ENCODE measurements around the gene SORCS2. TPM values are rescaled to one million over a fixed set of nuclear protein-coding genes. Genes with fewer than 3 reads are reported as not detected.

The SORCS2 gene
- total and polyA plus RNA-seq, 2 of the 4 experiments (the other 2 are of a cell fraction) = 0.36 to 0.62 TPM

DNA sequence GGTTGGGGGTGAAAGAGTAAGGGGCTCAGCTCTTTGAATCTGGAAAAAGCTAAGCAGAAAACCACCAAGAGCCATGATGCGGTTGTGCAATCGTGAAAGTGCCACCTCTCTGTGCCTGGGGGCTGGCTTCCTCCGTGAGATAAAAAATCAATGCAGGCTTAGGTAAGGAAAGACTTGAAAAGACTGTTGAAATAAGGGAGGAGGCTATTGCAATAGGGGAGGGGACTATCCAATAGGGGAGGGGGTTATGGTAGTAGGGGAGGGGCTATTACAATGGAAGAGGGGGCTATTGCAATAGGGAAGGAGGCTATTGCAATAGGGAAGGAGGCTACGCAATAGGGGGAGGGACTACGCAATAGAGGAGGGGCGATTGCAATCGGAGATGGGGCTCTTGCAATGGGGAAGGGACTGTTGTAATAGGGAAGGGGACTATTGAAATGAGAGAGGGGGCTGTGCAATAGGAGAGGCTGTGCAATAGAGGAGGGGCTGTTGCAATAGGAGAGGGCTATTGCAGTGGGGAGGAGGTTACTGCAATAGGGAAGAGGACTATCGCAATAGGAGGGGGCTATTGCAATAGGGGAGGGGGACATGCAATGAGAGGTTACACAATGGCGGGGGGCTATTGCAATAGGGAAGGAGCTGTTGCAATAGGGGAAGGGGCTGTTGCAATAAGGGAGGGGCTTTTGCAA, 404.7 kb downstream of the SORCS2 start:
- Histone ChIP-seq H2BK120ac (ENCODE audit: low read depth, low read length) (no peak overlapping the region), H2BK15ac (ENCODE audit: low read depth, low read length) (no peak overlapping the region), H3K9me3 (ENCODE audit: control insufficient read depth, insufficient read depth, low read length) (no peaks in the 10 kb centered on the region; the same call in 1 of the 2 replicates), H3K56ac (ENCODE audit: extremely low read depth, insufficient read depth, low read length) (no peak overlapping the region), H4K5ac (ENCODE audit: low read depth, low read length) (no peak overlapping the region), H3K27me3 (ENCODE audit: control insufficient read depth, insufficient read depth, low read length) (peaks cover 27% of the 10 kb centered on the region), H4K91ac (ENCODE audit: insufficient read depth, low read depth, low read length) (no peak overlapping the region), H2BK5ac (ENCODE audit: low read depth, low read length, poor library complexity, severe bottlenecking) (no peak overlapping the region), H4K20me1 (ENCODE audit: insufficient read depth, low read length) (no peaks in the 10 kb centered on the region), H3K9ac (ENCODE audit: low read depth, low read length) (no peak overlapping the region), H2BK20ac (ENCODE audit: low read depth, low read length) (no peak overlapping the region), H3K9me1 (ENCODE audit: insufficient read depth, low read length) (no peaks in the 10 kb centered on the region), H3K14ac (replicated peaks; ENCODE audit: low read depth, low read length) (no peak overlapping the region), H3K18ac (ENCODE audit: low read depth, low read length) (no peak overlapping the region), H3K79me1 (ENCODE audit: low read depth in 1 of 2, low read length in 2 of 2) (no peaks in the 10 kb centered on the region), H3K4me2 (ENCODE audit: low read depth, low read length) (no peak overlapping the region), H3K4me3 (ENCODE audit: insufficient read depth, low read depth, low read length) (no peak overlapping the region), H3K4me1 (ENCODE audit: control insufficient read depth, insufficient read depth, low read length) (no peaks in the 10 kb centered on the region), H2AK9ac (replicated peaks; ENCODE audit: low read depth, low read length, poor library complexity) (no peak overlapping the region), H4K8ac (ENCODE audit: low read depth in 2 of 2, low read length in 2 of 2) (no peak overlapping the region), H2AFZ (replicated peaks; ENCODE audit: low read length, poor library complexity) (no peak overlapping the region), H3K23ac (ENCODE audit: low read depth, low read length) (no peak overlapping the region), H3K36me3 (ENCODE audit: control insufficient read depth, insufficient read depth, low read length) (no peaks in the 10 kb centered on the region), H3K27ac (ENCODE audit: insufficient read depth, low read length) (no peak overlapping the region), H3K4ac (ENCODE audit: low read depth, low read length) (no peak overlapping the region), H2AK5ac (ENCODE audit: low read depth, low read length) (no peak overlapping the region)
- no peak for DNase-seq
- no TSS peak for BruUV-seq (replicated peaks)
- POLR2A ChIA-PET (ENCODE audit: unreplicated experiment) = no interaction called here
- ATAC-seq (ENCODE audit: low read depth) = no peak
- WGBS, 2 experiments (ENCODE audit: extremely low coverage in 2 of 2, insufficient read length in 1 of 2) = 66% methylated on average over 9 of the region's 9 CpGs; no CpG with 5 or more reads in 1 of the 2 experiments
- CTCF ChIA-PET = no interaction called here
- in situ Hi-C loops (cut with MboI; ENCODE audit: low sequenced_read_pairs) (no loop called here), intact Hi-C loops (cut with micrococcal nuclease) (no loop called here), dilution Hi-C loops (cut with HindIII; ENCODE audit: low sequenced_read_pairs, unreplicated experiment) (no loop called here)
- TF ChIP-seq RCOR1 (IDR thresholded peaks at IDR 0.05; ENCODE audit: insufficient replicate concordance, low read length) (no peak), MAZ (IDR thresholded peaks at IDR 0.05; ENCODE audit: borderline replicate concordance, low read depth, low read length) (no peak), NFE2L2 (IDR thresholded peaks at IDR 0.05; ENCODE audit: low read depth, low read length) (no peak), RFX5 (IDR thresholded peaks at IDR 0.05; ENCODE audit: low read depth, low read length) (no peak), MXI1 (IDR thresholded peaks at IDR 0.05; ENCODE audit: borderline replicate concordance, low read depth, low read length) (no peak), MAFK (IDR thresholded peaks at IDR 0.05; ENCODE audit: low read depth, low read length) (no peak), BHLHE40 (IDR thresholded peaks at IDR 0.05; ENCODE audit: low read depth, low read length) (no peak), RAD21 (IDR thresholded peaks at IDR 0.05; ENCODE audit: low read length) (no peak), CHD1 (IDR thresholded peaks at IDR 0.05; ENCODE audit: low read depth, low read length) (no peak), SMC3 (IDR thresholded peaks at IDR 0.05; ENCODE audit: low read depth, low read length) (no peak)
- TF ChIP-seq, protein P1, sequence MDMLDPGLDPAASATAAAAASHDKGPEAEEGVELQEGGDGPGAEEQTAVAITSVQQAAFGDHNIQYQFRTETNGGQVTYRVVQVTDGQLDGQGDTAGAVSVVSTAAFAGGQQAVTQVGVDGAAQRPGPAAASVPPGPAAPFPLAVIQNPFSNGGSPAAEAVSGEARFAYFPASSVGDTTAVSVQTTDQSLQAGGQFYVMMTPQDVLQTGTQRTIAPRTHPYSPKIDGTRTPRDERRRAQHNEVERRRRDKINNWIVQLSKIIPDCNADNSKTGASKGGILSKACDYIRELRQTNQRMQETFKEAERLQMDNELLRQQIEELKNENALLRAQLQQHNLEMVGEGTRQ (IDR thresholded peaks at IDR 0.05; ENCODE audit: low read depth, low read length) = no peak
- TF ChIP-seq, protein P2, sequence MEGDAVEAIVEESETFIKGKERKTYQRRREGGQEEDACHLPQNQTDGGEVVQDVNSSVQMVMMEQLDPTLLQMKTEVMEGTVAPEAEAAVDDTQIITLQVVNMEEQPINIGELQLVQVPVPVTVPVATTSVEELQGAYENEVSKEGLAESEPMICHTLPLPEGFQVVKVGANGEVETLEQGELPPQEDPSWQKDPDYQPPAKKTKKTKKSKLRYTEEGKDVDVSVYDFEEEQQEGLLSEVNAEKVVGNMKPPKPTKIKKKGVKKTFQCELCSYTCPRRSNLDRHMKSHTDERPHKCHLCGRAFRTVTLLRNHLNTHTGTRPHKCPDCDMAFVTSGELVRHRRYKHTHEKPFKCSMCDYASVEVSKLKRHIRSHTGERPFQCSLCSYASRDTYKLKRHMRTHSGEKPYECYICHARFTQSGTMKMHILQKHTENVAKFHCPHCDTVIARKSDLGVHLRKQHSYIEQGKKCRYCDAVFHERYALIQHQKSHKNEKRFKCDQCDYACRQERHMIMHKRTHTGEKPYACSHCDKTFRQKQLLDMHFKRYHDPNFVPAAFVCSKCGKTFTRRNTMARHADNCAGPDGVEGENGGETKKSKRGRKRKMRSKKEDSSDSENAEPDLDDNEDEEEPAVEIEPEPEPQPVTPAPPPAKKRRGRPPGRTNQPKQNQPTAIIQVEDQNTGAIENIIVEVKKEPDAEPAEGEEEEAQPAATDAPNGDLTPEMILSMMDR (conservative IDR thresholded peaks at IDR 0.05; ENCODE audit: low read depth, low read length) = no peak
- TF ChIP-seq, protein P3, sequence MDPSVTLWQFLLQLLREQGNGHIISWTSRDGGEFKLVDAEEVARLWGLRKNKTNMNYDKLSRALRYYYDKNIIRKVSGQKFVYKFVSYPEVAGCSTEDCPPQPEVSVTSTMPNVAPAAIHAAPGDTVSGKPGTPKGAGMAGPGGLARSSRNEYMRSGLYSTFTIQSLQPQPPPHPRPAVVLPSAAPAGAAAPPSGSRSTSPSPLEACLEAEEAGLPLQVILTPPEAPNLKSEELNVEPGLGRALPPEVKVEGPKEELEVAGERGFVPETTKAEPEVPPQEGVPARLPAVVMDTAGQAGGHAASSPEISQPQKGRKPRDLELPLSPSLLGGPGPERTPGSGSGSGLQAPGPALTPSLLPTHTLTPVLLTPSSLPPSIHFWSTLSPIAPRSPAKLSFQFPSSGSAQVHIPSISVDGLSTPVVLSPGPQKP (IDR thresholded peaks at IDR 0.05; ENCODE audit: borderline replicate concordance, low read depth, low read length) = no peak
